ENCODE data around the gene WDR86. TPM values are rescaled to one million over a fixed set of nuclear protein-coding genes. Genes with fewer than 3 reads are reported as not detected.

WDR86 gene
- total RNA-seq, 1 experiment from 2014 or later, result 0.86 TPM

DNA sequence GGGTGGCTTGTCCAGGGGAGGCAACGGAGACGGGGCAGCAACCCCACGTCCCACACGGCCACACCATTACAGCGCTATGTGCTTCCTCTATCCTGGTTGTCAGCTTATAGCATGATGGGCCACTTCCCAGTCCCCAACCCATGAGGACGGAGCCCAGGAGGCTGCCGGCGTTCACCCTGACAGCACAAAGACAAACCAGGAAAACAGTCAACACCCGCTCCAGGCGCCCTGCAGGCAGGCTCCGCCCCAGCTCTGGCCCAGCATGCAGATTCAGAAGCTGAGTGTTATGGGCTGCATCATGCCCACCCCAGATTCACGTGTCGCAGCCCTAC lies 14.8 kb downstream of the WDR86 start:
- intact Hi-C loops (cut with micrococcal nuclease; ENCODE audit: unreplicated experiment), result no loop called here
- H3K4me3 ChIP-seq (ENCODE audit: low read depth, low read length, poor library complexity, severe bottlenecking), result no peak overlapping the region
- no peaks in the 10 kb centered on the region for H3K36me3 ChIP-seq (ENCODE audit: insufficient read depth, low read length, poor library complexity, severe bottlenecking)
- ChIA-PET CTCF (no interaction called here), POLR2A (ENCODE audit: low non-redundant PET) (no interaction called here)
- TF ChIP-seq, protein P1, sequence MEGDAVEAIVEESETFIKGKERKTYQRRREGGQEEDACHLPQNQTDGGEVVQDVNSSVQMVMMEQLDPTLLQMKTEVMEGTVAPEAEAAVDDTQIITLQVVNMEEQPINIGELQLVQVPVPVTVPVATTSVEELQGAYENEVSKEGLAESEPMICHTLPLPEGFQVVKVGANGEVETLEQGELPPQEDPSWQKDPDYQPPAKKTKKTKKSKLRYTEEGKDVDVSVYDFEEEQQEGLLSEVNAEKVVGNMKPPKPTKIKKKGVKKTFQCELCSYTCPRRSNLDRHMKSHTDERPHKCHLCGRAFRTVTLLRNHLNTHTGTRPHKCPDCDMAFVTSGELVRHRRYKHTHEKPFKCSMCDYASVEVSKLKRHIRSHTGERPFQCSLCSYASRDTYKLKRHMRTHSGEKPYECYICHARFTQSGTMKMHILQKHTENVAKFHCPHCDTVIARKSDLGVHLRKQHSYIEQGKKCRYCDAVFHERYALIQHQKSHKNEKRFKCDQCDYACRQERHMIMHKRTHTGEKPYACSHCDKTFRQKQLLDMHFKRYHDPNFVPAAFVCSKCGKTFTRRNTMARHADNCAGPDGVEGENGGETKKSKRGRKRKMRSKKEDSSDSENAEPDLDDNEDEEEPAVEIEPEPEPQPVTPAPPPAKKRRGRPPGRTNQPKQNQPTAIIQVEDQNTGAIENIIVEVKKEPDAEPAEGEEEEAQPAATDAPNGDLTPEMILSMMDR (conservative IDR thresholded peaks at IDR 0.05; ENCODE audit: low read depth, low read length), result no peak
- no peak for TF ChIP-seq EZH2 (IDR thresholded peaks at IDR 0.05; ENCODE audit: borderline replicate concordance, low read depth, low read length, poor library complexity, severe bottlenecking)
- no peak for DNase-seq (ENCODE audit: low spot score)
- no peaks in the 10 kb centered on the region for H3K27me3 ChIP-seq (replicated peaks; ENCODE audit: insufficient read depth, low read depth, low read length, poor library complexity)
- H3K4me1 ChIP-seq (ENCODE audit: insufficient read depth, low read length, poor library complexity, severe bottlenecking), result no peaks in the 10 kb centered on the region
- H3K9me3 ChIP-seq (ENCODE audit: low read depth, low read length, poor library complexity, severe bottlenecking), result no peaks in the 10 kb centered on the region
- no TSS peak for BruUV-seq (replicated peaks)
- H3K27ac ChIP-seq (ENCODE audit: low read depth, low read length, poor library complexity, severe bottlenecking), result no peak overlapping the region

DNA sequence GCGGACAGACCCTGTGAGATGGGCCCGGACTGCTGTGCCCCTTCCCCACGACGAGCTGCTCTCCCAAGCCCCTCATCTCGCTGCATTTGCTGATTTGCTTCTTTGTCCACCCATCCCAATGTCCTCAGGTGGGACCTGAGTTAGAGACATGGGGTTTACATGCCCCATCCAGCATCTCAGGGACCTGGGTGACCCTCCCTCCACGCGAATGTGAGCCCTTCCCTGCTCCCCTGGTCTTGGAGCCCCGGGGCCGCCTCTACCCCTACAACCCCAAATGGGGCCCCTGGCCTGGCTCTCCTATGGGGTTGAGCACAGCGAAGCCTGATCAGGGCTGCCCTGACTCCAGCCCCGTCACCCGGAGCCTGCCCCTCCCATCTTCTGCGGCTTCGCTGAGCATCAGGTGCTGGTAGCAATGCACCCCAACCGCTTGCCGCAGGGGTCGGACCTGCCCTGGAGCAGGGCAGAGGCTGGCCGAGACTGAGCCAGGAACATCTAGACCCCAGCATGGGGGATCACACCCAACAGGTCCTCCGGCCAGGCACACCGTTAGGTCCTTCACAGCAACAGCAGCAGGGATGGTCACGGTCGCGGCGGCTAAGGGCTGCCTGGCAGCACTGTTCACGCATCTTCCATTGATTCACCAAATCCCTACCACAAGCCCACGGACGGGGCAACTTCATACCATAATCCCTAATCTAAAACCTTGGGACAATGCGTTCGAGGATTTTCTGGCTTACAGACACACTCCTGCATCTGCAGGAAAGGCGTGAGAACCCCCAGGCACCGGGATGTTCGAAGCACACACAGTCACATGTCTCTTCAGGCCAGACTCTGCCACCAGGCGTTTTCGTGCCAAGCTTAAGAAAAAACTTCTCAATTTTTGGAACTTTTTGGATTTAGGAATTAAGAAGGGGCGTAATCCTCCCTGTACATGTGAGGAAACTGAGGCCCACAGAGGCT lies 15.5 kb downstream of the WDR86 start:
- ChIA-PET POLR2A (ENCODE audit: low non-redundant PET) (no interaction called here), CTCF (no interaction called here)
- TF ChIP-seq, protein P1 (conservative IDR thresholded peaks at IDR 0.05; ENCODE audit: low read depth, low read length), result no peak
- no peak for TF ChIP-seq EZH2 (IDR thresholded peaks at IDR 0.05; ENCODE audit: borderline replicate concordance, low read depth, low read length, poor library complexity, severe bottlenecking)
- Histone ChIP-seq H3K27me3 (replicated peaks; ENCODE audit: insufficient read depth, low read depth, low read length, poor library complexity) (no peaks in the 10 kb centered on the region), H3K4me1 (ENCODE audit: insufficient read depth, low read length, poor library complexity, severe bottlenecking) (no peaks in the 10 kb centered on the region), H3K27ac (ENCODE audit: low read depth, low read length, poor library complexity, severe bottlenecking) (no peak overlapping the region), H3K36me3 (ENCODE audit: insufficient read depth, low read length, poor library complexity, severe bottlenecking) (no peaks in the 10 kb centered on the region), H3K9me3 (ENCODE audit: low read depth, low read length, poor library complexity, severe bottlenecking) (no peaks in the 10 kb centered on the region), H3K4me3 (ENCODE audit: low read depth, low read length, poor library complexity, severe bottlenecking) (no peak overlapping the region)
- no peak for DNase-seq (ENCODE audit: low spot score)
- BruUV-seq (replicated peaks), result no TSS peak
- intact Hi-C loops (cut with micrococcal nuclease; ENCODE audit: unreplicated experiment), result no loop called here

DNA sequence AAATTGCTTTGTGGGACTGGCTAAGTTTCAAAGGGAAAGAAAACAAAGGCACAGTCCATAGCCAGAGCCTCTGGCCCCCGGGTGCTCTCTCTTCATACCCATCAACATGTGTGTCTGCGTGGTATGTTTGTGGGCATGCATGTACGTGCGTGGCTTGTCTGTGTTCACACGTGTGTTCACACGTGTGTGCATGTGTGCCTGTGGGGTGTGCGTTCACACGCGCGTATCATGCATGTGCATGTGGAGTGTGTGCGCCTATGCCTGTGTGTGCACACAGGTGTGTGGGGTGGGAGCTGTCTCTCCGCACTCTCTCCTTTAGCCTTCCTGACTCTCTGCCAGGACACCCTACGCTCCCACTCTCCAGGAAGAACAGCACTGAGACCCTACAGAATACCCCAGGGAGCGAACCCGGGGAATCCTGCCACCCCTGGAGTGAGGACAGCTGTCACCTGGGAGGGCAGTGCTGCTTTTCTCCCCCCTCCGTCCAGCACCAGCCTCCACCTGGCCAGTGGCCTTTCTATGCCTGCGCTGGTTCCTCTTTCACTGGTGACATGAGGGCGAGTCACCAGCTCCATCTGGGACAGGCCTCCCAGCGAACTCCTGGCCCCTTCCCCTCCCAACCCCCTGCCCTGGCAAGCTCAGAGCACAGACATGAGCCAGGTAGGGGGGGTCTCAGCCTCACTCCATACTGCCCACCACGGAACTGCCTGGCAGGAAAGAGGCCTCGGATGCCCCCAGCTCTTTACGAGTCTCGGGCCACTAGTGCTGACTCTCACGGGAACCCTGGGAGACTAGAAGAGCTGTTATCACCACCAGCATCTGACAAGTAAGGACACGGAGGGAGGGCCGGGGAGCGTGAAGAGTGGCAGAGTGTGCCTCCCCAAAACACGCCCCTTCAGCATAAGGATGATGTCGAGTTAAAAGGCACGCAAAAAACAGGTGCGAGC lies 16.5 kb downstream of the WDR86 start:
- no peak overlapping the region for H3K4me3 ChIP-seq (ENCODE audit: low read depth, low read length, poor library complexity, severe bottlenecking)
- H3K27ac ChIP-seq (ENCODE audit: low read depth, low read length, poor library complexity, severe bottlenecking), result no peak overlapping the region
- POLR2A ChIA-PET (ENCODE audit: low non-redundant PET), result no interaction called here
- no peaks in the 10 kb centered on the region for H3K9me3 ChIP-seq (ENCODE audit: low read depth, low read length, poor library complexity, severe bottlenecking)
- intact Hi-C loops (cut with micrococcal nuclease; ENCODE audit: unreplicated experiment), result no loop called here
- BruUV-seq (replicated peaks), result no TSS peak
- CTCF ChIA-PET, result no interaction called here
- H3K4me1 ChIP-seq (ENCODE audit: insufficient read depth, low read length, poor library complexity, severe bottlenecking), result no peaks in the 10 kb centered on the region
- no peaks in the 10 kb centered on the region for H3K27me3 ChIP-seq (replicated peaks; ENCODE audit: insufficient read depth, low read depth, low read length, poor library complexity)
- no peak for TF ChIP-seq EZH2 (IDR thresholded peaks at IDR 0.05; ENCODE audit: borderline replicate concordance, low read depth, low read length, poor library complexity, severe bottlenecking)
- TF ChIP-seq, protein P1 (conservative IDR thresholded peaks at IDR 0.05; ENCODE audit: low read depth, low read length), result no peak
- DNase-seq (ENCODE audit: low spot score), result no peak
- no peaks in the 10 kb centered on the region for H3K36me3 ChIP-seq (ENCODE audit: insufficient read depth, low read length, poor library complexity, severe bottlenecking)

Measured in A673 (cell line).